PFSK-1 (cell line): ENCODE measurements around the gene NEGR1.

ENCODE experiments used
- REST ChIP-seq, 2 experiments: IDR thresholded peaks; 2 replicates each; pipeline versions ENCODE4 v1.6.1 to v1.8.0; 2011 to 2012; ENCODE audit warnings: low read depth in 2 of 2, low read length in 2 of 2, control low read depth in 1 of 2, inconsistent platforms in 1 of 2, mild to moderate bottlenecking in 1 of 2, moderate library complexity in 1 of 2; ENCODE audit not compliant: insufficient read depth in 1 of 2
- SIN3A ChIP-seq: IDR thresholded peaks from 2 replicates; pipeline ENCODE4 v1.6.1; 2012; ENCODE audit warnings: mild to moderate bottlenecking, low read length, moderate library complexity, borderline replicate concordance; ENCODE audit not compliant: insufficient read depth
- TAF1 ChIP-seq: IDR thresholded peaks from 2 replicates; pipeline ENCODE4 v1.6.1; 2012; ENCODE audit warnings: low read length, control low read depth, borderline replicate concordance; ENCODE audit not compliant: insufficient read depth

GRCh38 chr1:72007312-72007711 lies 275.0 kb downstream of the NEGR1 start:
- no peak for TF ChIP-seq TAF1
- TF ChIP-seq REST (IDR thresholded peaks at IDR 0.05; ENCODE audit: insufficient read depth in 1 of 2, low read depth in 2 of 2, low read length in 2 of 2) = no peak
- no peak for TF ChIP-seq SIN3A
